ENCODE data around the gene TGFBI.

The TGFBI gene

GRCh38 chr5:136094913-136095641, 66.3 kb downstream of the TGFBI start:
- no peak for DNase-seq (ENCODE audit: low read depth)
- no peak for TF ChIP-seq CTCF (conservative IDR thresholded peaks at IDR 0.05; ENCODE audit: low read depth, low read length)

GRCh38 chr5:136098176-136098575, 69.4 kb downstream of the TGFBI start:
- TF ChIP-seq CTCF (conservative IDR thresholded peaks at IDR 0.05; ENCODE audit: low read depth, low read length) = no peak
- no peak overlapping the region for H3K4me3 ChIP-seq (ENCODE audit: low read length)
- no peak for DNase-seq (ENCODE audit: low read depth)

More at GRCh38 chr5:136094913-136095641, 66.3 kb downstream of the TGFBI start:
- no peak overlapping the region for H3K4me3 ChIP-seq (ENCODE audit: low read length)

DNA sequence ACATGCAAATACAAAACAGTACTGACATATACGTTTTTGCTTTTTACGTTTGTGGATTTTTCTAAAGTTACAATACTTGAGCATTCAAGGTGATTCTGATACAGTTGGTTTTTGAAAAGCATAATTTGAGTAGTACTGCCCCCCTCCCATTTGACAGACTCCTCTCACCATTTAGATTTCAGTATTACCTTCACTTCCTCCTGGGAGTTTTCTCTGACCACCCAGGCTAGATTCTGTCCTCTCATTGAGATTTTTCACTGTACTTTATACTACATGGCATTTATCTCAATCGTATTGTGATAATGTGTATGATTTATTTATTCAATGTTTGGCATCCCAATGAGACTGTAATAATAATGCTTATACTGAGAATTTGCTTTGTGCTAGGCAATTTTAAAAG, 71.1 kb downstream of the TGFBI start:
- TF ChIP-seq CTCF (conservative IDR thresholded peaks at IDR 0.05; ENCODE audit: low read depth, low read length) = no peak
- H3K4me3 ChIP-seq (ENCODE audit: low read length) = no peak overlapping the region
- DNase-seq (ENCODE audit: low read depth) = no peak

DNA sequence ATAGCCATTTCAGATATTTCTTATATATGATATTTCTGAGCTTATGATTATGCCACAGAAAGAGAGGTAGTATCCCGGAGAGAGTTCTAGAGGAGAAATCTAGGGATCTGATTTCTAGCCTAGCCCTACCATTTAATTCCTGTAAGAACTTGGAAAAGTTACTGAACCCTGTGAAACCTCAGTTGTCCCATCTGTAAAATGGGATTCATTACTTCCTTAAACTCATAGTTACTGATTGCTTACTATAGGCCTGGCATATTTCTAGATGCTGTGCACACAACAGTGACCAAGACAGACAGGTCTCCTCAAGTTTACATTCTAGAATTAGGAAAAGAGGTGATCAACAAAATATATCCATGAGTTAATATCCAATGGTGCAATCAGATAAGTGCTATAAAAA, 73.1 kb downstream of the TGFBI start:
- no peak for TF ChIP-seq CTCF (conservative IDR thresholded peaks at IDR 0.05; ENCODE audit: low read depth, low read length)

DNA sequence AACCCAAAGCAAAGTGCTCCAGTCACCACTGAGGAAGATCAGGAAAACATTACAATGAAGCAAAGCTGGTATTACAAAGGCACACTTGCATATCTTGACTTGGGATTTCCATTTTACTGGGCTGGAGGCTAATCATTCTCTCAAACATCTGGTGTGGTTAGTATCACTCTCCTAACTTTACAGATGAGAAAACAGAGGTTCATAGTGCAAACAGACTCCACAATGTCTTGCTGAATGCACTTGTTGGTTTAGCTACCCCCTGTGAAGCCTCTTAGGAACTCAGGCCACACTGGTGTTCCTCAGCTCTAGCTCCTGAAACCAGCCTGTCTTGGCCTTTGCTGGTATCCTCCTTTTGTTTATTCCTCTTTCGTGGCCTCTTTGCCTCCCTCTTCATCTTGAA, 74.3 kb downstream of the TGFBI start:
- no peak overlapping the region for H3K4me3 ChIP-seq (ENCODE audit: low read length)
- DNase-seq (ENCODE audit: low read depth) = no peak
- no peak for TF ChIP-seq CTCF (conservative IDR thresholded peaks at IDR 0.05; ENCODE audit: low read depth, low read length)

More for the DNA sequence above, 73.1 kb downstream of the TGFBI start:
- H3K4me3 ChIP-seq (ENCODE audit: low read length) = no peak overlapping the region
- no peak for DNase-seq (ENCODE audit: low read depth)

DNA sequence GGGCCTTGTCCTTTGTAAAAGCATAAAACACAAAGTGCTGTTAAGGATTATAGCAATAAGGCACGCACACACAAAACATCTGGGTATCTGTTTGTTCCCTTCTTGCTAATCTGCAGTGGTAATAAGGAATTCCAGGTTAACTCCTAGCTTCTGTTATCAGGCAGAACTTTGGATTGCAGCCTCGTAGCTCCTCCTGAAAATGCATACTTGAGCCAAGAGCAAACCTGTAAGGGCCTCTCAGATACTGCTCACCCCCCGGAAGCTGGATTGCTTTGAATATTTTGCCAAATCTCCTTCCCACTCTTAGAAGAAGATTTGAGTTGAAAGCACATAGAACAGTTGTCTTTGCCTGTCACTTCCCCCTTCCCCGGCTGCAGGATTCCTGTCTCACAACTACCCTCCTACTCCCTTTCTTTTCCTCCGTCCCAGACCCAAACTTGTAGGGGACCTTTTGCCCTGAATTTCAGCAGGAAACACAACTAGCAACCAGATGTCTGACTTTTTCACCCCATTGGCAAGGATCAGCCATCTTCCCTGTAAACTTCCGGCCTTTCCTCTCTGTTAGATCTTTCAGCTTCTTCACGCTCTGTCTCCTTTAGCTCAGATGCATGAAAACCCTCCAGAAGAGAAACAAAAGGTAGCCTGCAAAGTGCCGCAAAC, 75.6 kb downstream of the TGFBI start:
- DNase-seq (ENCODE audit: low read depth) = no peak
- no peak overlapping the region for H3K4me3 ChIP-seq (ENCODE audit: low read length)
- no peak for TF ChIP-seq CTCF (conservative IDR thresholded peaks at IDR 0.05; ENCODE audit: low read depth, low read length)
